ENCODE results near the gene SLC26A8. TPM values are rescaled to one million over a fixed set of nuclear protein-coding genes. Genes with fewer than 3 reads are reported as not detected.

SLC26A8 gene
- total RNA-seq, 1 experiment from 2014 or later = not detected

DNA sequence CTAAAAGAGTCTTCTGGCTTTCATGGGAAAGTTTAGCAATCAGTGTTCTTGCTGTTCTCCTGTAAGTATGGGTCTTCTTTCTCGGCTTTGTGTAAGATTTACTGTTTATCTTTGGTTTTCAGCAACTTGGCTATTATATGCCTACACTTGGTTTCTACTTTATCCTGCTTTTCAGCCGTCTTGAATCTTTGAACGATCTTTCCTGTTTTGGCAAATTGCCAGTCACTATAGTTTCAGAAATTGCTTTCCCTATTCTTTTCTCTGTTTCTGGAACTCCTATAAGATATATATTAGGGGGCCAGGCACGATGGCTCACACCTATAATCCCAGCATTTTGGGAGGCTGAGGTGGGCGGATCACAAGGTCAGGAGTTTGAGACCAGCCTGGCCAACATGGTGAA lies 89.0 kb downstream of the SLC26A8 start:
- Histone ChIP-seq H3K27me3 (ENCODE audit: insufficient read depth, low read length) (no peaks in the 10 kb centered on the region), H3K4me1 (ENCODE audit: control insufficient read depth in 1 of 2, insufficient read depth in 2 of 2, low read length in 2 of 2) (no peaks in the 10 kb centered on the region), H2AFZ (ENCODE audit: low read depth, low read length, poor library complexity, severe bottlenecking) (no peak overlapping the region), H4K20me1 (ENCODE audit: insufficient read depth) (no peaks in the 10 kb centered on the region), H3K9me2 (ENCODE audit: insufficient read depth) (no peaks in the 10 kb centered on the region), H3K27ac (ENCODE audit: low read depth, low read length) (no peak overlapping the region), H3K4me3 (replicated peaks in 1 of 2; ENCODE audit: low read depth in 1 of 2, low read length in 2 of 2) (no peak overlapping the region), H3K79me2 (ENCODE audit: insufficient read depth, low read length) (no peaks in the 10 kb centered on the region), H3K4me2 (ENCODE audit: low read length) (no peak overlapping the region), H3K36me3 (ENCODE audit: control insufficient read depth in 1 of 2, insufficient read depth in 2 of 2, low read length in 2 of 2) (no peaks in the 10 kb centered on the region), H3K9ac (ENCODE audit: low read length) (no peak overlapping the region), H3K9me3 (ENCODE audit: control insufficient read depth in 1 of 2, insufficient read depth in 1 of 2, low read depth in 1 of 2, low read length in 2 of 2) (no peaks in the 10 kb centered on the region; a peak in 1 of 4 replicates)
- ATAC-seq = no peak
- ChIA-PET POLR2A (no interaction called here), RAD21 (ENCODE audit: low non-redundant PET in 1 of 2, low total read pairs in 2 of 2, uncharacterized antibody in 2 of 2, unreplicated experiment in 2 of 2) (no interaction called here), CTCF (no interaction called here)
- intact Hi-C loops (cut with micrococcal nuclease) = no loop called here
- no peak for DNase-seq (ENCODE audit: low read depth, low spot score)
- TF ChIP-seq, protein P1, sequence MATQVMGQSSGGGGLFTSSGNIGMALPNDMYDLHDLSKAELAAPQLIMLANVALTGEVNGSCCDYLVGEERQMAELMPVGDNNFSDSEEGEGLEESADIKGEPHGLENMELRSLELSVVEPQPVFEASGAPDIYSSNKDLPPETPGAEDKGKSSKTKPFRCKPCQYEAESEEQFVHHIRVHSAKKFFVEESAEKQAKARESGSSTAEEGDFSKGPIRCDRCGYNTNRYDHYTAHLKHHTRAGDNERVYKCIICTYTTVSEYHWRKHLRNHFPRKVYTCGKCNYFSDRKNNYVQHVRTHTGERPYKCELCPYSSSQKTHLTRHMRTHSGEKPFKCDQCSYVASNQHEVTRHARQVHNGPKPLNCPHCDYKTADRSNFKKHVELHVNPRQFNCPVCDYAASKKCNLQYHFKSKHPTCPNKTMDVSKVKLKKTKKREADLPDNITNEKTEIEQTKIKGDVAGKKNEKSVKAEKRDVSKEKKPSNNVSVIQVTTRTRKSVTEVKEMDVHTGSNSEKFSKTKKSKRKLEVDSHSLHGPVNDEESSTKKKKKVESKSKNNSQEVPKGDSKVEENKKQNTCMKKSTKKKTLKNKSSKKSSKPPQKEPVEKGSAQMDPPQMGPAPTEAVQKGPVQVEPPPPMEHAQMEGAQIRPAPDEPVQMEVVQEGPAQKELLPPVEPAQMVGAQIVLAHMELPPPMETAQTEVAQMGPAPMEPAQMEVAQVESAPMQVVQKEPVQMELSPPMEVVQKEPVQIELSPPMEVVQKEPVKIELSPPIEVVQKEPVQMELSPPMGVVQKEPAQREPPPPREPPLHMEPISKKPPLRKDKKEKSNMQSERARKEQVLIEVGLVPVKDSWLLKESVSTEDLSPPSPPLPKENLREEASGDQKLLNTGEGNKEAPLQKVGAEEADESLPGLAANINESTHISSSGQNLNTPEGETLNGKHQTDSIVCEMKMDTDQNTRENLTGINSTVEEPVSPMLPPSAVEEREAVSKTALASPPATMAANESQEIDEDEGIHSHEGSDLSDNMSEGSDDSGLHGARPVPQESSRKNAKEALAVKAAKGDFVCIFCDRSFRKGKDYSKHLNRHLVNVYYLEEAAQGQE (IDR thresholded peaks at IDR 0.05; ENCODE audit: low read depth) = no peak
- no peak for TF ChIP-seq FOSL1 (IDR thresholded peaks at IDR 0.05; ENCODE audit: low read depth)
- TF ChIP-seq ELF1 (IDR thresholded peaks at IDR 0.05; ENCODE audit: borderline replicate concordance, low read depth) = no peak
- TF ChIP-seq POLR2AphosphoS5 (IDR thresholded peaks at IDR 0.05; ENCODE audit: low read depth, low read length) = no peak
- TF ChIP-seq CBX3 (IDR thresholded peaks at IDR 0.05; ENCODE audit: low read depth) = no peak
- no peak for TF ChIP-seq SP1 (IDR thresholded peaks at IDR 0.05; ENCODE audit: low read depth)
- TF ChIP-seq, protein P2, sequence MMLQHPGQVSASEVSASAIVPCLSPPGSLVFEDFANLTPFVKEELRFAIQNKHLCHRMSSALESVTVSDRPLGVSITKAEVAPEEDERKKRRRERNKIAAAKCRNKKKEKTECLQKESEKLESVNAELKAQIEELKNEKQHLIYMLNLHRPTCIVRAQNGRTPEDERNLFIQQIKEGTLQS (IDR thresholded peaks at IDR 0.05) = no peak
- no peak for TF ChIP-seq CEBPB (IDR thresholded peaks at IDR 0.05; ENCODE audit: low read depth)
- TF ChIP-seq RAD21 (IDR thresholded peaks at IDR 0.05; ENCODE audit: low read depth) = no peak
- no peak for TF ChIP-seq JUND (IDR thresholded peaks at IDR 0.05)
- TF ChIP-seq EZH2phosphoT487 (IDR thresholded peaks at IDR 0.05; ENCODE audit: borderline replicate concordance) = no peak
- TF ChIP-seq SRF (IDR thresholded peaks at IDR 0.05; ENCODE audit: low read depth) = no peak
- TF ChIP-seq ZNF274 (IDR thresholded peaks at IDR 0.05; ENCODE audit: low read depth, low read length) = no peak
- no peak for TF ChIP-seq YY1 (IDR thresholded peaks at IDR 0.05; ENCODE audit: extremely low read depth, insufficient replicate concordance, low read depth, low read length)
- no peak for TF ChIP-seq SIN3A (IDR thresholded peaks at IDR 0.05; ENCODE audit: low read depth)
- TF ChIP-seq, protein P3, sequence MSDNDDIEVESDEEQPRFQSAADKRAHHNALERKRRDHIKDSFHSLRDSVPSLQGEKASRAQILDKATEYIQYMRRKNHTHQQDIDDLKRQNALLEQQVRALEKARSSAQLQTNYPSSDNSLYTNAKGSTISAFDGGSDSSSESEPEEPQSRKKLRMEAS (IDR thresholded peaks at IDR 0.05) = no peak
- TF ChIP-seq, protein P4, sequence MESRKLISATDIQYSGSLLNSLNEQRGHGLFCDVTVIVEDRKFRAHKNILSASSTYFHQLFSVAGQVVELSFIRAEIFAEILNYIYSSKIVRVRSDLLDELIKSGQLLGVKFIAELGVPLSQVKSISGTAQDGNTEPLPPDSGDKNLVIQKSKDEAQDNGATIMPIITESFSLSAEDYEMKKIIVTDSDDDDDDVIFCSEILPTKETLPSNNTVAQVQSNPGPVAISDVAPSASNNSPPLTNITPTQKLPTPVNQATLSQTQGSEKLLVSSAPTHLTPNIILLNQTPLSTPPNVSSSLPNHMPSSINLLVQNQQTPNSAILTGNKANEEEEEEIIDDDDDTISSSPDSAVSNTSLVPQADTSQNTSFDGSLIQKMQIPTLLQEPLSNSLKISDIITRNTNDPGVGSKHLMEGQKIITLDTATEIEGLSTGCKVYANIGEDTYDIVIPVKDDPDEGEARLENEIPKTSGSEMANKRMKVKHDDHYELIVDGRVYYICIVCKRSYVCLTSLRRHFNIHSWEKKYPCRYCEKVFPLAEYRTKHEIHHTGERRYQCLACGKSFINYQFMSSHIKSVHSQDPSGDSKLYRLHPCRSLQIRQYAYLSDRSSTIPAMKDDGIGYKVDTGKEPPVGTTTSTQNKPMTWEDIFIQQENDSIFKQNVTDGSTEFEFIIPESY (IDR thresholded peaks at IDR 0.05; ENCODE audit: extremely low read depth, insufficient replicate concordance, low read length) = no peak
- no peak for TF ChIP-seq EGR1 (IDR thresholded peaks at IDR 0.05; ENCODE audit: low read depth)
- TF ChIP-seq ZFX (IDR thresholded peaks at IDR 0.05) = no peak
- no peak for TF ChIP-seq POLR2A (IDR thresholded peaks at IDR 0.05; ENCODE audit: borderline replicate concordance, extremely low read depth, insufficient read depth, insufficient read length)
- no TSS peak for BruUV-seq (replicated peaks)

Data from HCT116 (cell line).